Non-pigmented ciliary epithelial cell (primary cell): ENCODE data around the gene SPEG.
A peak's percentile ranks its signal among the peaks of the same experiment; 100 is the strongest.
"Not testable (repeated sequence)": the region's sequence is repeated elsewhere in the genome, so short reads cannot be mapped to it uniquely, and the experiment has no call there.

Experiments used
- DNase-seq: peaks from one replicate; pipeline ENCODE4 v3.0.0-alpha.2; 2010; ENCODE audit warnings: low read depth

The SPEG gene

DNA sequence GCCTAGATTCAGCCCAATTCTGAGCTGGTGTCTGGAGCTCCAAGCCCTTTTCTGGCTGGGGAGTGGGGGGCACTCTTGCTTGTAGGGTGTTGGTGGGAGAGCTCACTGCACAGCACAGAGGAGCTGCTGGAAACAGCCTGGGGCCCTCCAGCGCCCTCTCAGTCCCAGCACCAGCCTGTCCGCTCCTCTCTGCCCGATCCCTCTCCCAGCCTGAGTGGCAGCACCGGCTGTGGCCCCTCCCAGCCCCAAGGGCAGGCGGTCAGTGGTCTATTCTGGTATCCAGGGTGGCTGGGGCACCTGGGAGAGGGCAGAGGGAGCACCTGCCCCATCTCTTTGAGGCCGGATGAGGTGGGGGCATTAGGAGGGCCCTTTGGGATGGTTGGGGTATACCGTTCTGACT lies 29.7 kb upstream of the SPEG start:
- DNase-seq: no peak

DNA sequence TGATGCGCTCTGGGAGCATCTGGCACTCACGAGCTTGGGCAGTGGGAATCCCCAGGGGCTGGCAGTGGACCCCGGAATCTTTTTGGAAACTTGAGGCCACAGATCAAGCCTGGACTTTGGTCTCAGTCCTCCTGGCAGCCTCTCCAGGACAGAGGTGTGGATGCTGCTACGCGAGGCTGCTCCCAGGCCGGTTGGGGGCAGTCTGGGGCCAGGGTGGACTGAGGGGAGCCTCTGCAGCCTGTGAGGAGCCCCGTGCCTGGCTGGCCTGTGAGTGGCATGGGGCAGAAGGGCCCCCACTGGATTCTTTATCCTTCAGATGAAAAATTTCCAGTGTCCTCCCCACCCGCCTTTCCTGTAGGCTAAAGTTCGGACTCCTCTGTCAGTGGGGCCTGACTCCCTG lies 29.2 kb upstream of the SPEG start:
- DNase-seq: no peak

DNA sequence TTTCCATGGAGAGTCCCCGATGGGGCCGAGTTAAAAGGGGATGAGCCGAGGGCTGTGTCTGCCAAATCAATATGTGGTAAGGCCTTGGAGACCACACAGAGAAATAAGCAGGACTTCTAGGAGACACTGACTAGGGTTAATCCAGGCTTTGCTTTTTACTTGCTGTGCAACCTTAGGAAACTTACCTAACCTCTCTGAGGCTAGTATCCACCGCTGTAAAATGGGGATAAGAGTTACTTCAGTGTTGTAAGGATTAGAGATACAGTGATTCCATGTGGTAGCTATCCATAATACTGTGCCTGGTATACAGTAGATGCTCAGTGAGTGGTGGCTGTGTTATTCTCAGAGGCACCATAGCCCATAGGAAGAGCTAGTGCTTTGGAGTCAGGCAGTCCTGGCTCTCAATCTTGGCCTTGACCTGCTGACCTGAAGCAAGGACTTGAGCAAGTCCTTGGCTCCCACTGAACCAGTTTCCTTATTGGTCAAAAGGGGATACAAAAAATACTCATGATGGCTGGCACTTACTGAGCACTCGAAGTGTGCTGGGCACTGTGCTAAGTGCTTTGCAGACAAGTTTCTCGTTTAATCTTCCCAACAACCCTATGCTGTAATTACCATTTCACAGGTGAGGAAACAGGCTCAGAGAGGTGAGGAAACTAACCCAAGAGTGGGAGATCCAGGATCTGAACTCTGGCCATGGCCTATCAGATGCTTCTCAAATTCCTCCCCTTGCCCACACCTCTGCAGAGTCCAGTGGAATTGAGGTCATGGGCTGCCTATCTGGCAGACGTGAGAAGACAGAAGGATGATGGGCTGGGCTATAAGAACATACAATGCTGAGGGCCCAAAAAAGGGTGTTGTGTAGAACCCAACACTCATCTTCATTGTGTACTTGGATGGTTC lies 28.4 kb upstream of the SPEG start:
- DNase-seq: no peak

DNA sequence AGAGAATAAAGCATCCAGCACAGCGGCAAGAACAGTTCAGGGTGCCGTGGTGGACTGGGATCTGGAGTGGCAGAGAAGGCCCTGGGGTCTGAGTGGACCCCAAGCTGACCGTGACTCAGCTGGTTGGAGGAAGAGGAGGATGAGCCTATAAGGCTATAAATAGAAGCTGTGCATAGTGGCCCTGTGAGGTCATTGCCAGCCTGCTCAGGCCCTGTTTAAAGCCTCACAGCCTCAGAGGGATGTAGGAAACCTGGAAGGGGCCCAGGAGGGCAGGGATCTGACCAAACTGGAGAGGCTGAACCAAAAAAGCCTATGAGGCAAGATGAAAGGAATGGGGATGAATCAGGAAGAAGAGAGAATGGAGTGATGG lies 27.8 kb upstream of the SPEG start:
- peak; percentile 79 for DNase-seq

DNA sequence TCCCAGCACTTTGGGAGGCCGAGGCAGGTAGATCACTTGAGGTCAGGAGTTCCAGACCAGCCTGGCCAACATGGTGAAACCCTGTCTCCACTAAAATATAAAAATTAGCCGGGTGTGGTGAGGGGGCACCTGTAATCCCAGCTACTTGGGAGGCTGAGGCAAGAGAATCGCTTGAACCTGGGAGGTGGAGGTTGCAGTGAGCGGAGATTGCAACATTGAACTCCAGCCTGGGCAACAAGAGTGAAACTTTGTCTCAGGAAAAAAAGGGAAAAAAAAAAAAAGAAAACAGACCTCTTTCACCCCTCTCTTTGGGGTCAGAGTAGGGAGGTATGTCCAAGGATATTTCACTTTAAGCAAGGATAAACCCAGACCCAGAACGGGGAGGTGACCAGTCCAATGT lies 27.3 kb upstream of the SPEG start:
- DNase-seq: not testable (repeated sequence)

DNA sequence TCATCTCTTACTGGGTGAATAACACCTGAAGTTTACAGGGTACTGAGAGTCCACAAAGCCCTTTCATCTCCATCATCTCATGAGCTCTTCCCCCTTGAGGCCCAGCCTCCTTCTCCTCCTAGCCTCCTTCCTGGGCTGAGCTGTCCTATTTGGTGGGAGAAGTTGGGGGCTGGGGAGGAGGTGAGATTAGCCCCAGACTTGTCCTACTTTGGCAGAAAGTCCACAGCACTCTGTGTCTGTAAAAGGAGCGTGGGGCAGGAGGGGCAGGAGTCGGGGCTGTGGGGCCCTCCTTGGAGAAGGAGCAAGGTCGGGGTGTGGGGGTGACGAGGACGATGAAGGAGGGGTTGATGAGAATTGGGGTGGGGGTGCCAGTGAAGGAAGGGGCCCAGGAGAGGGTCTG lies 26.4 kb upstream of the SPEG start:
- no peak for DNase-seq

DNA sequence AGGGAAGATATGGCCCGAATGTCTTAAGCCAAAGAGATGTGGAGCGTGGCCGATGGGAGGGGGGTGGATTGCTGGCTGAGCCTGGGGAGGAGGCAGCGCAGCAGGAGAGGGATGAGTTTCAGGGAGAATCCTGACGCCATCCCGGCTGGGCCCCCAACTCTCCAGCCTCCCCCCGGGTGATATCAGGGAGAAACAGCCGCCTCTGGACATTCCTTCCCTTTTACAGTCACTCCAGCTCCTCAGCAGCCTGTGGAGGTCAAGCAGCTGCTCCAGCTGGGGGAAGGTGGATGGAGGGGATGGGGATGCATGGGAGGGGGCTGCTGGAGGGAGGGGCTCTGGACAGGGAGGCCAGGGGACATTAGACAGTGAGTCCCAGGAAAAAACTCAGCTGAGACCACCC lies 26.0 kb upstream of the SPEG start:
- DNase-seq: no peak

DNA sequence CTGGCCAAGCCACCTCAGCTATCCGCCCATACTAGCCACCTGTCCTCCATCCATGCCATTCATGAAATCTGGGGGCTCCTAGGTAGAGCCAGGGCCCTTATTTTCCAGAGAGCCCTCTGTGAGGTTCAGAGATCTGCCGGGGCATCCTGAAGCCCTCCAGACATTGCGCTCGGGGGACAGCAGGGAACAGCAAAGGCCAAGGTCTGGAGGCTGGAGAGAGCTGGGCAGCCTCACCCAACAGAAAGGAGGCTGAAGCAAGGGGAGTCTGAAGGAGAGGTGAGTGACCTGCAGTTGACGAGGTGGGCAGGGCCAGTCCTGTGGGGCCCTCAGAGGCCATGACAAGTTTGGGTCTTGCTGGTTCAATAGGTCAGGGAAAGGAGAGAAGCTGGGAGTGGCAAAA lies 25.0 kb upstream of the SPEG start:
- no peak for DNase-seq

DNA sequence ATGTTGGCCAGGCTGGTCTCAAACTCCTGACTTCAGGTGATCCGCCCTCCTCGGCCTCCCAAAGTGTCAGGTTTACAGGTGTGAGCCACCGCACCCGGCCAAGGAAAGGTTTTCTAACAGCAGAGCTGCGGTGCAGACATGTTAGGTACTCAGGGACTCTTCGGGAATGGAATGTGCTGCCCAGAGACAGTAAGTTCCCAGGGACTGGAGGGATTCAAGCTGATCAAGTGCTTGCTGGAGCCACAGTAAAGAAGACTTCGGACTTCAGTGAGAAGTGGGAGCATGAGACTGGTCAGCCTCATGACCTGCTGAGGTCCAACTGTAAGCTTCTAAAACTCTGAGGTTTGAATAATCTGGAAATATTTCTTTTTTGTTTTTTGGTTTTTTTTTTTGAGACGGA lies 24.3 kb upstream of the SPEG start:
- DNase-seq: no peak

DNA sequence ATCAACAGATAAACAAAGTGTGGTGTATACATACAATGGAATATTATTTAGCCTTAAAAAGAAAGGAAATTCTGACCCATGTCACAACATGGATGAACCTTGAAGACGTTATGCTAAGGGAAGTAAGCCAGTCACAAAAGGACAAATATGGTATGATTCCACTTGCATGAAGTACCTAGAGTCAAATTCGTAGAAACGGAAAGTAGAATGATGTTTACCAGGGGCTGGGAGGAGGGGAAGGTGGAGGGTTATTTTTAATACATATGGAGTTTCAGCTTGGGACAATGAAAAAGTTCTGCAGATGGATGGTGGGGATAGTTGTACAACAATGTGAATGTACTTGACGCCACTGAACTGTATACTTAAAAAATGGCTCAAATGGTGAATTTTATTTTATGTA lies 19.8 kb upstream of the SPEG start:
- no peak for DNase-seq

DNA sequence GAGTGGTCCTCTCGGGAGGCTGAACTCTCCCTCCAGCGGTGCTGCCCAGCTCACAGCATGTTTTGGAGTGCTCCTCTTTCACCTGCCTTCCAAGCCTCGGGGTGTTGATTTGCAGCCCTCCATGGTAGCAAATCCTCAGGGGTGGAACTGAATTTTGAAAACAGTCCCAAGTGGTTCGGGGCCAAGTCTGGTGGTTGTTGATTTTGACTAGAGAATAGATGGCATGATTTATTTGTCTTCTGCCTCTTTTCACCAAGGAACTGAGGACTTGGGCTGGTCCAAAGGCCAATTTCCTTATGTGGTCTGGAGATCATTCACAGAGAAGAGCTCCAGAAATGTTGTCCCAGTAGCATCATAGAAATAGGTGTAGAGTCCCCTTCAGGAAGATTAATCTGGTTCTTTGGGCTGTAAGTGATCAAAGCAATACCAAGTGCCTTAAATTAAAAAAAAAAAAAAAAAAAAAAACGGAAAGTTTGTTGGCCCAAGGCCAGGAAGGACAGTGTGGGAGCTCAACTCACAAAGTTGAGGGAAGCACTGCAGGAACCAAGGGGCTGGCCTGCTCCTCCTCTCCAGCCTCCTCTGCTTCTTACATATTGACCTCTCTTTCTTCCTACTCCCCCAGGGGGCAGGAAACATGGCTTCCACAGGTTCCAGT lies 18.9 kb upstream of the SPEG start:
- DNase-seq: no peak

DNA sequence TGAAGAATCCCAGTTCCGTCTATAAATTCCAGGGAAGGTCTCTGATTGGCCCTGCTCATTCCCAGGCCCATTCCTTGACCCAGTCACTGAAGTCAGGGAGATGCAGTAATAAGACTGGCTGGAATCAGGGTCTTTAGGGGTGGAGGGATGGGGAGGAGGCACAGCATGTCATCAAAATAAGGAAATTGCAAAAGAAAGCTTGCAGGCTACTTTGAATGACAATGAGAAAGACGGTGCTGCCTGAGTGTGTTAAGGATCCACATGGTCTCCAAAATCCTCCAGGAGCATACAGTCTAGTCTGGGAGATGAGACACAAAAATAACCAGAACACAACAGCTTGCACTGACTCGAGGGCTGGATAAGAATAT lies 18.4 kb upstream of the SPEG start:
- DNase-seq: no peak

DNA sequence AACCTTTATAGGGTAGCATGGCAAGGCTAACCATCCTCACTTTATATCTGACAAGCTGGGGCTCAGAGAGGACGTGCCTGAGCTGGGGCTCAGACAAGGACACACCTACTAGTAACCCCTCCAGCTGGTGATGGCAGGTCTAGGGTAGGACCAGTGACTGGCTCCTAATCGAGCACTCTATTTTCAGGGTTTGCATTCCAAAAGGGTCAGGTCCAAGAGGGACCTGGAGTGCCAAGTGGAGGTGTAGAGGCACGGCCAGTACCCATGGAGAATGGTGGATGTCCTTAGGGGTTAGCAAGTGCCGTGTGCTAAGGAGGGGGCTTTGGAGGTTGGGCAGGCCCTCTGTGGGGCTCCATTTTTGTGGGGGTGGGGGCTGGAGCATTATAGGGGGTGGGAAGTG lies 17.7 kb upstream of the SPEG start:
- DNase-seq: no peak

DNA sequence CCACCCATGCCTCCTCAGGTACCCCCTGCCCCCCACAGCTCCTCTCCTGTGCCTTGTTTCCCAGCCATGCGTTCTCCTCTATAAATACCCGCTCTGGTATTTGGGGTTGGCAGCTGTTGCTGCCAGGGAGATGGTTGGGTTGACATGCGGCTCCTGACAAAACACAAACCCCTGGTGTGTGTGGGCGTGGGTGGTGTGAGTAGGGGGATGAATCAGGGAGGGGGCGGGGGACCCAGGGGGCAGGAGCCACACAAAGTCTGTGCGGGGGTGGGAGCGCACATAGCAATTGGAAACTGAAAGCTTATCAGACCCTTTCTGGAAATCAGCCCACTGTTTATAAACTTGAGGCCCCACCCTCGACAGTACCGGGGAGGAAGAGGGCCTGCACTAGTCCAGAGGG lies 17.3 kb upstream of the SPEG start:
- DNase-seq: no peak

DNA sequence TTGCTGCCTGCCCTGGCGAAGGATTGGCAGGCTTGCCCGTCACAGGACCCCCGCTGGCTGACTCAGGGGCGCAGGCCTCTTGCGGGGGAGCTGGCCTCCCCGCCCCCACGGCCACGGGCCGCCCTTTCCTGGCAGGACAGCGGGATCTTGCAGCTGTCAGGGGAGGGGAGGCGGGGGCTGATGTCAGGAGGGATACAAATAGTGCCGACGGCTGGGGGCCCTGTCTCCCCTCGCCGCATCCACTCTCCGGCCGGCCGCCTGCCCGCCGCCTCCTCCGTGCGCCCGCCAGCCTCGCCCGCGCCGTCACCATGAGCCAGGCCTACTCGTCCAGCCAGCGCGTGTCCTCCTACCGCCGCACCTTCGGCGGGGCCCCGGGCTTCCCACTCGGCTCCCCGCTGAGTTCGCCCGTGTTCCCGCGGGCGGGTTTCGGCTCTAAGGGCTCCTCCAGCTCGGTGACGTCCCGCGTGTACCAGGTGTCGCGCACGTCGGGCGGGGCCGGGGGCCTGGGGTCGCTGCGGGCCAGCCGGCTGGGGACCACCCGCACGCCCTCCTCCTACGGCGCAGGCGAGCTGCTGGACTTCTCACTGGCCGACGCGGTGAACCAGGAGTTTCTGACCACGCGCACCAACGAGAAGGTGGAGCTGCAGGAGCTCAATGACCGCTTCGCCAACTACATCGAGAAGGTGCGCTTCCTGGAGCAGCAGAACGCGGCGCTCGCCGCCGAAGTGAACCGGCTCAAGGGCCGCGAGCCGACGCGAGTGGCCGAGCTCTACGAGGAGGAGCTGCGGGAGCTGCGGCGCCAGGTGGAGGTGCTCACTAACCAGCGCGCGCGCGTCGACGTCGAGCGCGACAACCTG lies 16.3 kb upstream of the SPEG start, which contains the start of gene DES:
Gene DES, plus strand, starts transcription at position 223 of the 857 bp plus-strand sequence. Its CDS starts 86 bp downstream, at position 309.
- no peak for DNase-seq

DNA sequence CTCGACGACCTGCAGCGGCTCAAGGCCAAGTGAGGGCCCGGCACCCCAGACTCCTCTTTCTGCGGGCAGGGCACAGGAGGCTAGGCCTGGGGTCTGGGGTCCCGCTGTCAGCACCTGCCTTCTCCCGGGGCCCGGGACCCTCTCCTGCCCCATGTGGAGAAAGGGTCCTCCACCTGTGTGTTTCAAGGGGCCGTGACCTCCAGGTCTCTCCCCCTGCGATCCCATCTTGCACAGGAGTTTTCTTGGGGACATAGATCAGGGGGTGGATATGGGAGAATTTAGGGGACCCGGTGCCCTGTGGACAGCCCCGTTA lies 15.7 kb upstream of the SPEG start:
- DNase-seq: no peak

DNA sequence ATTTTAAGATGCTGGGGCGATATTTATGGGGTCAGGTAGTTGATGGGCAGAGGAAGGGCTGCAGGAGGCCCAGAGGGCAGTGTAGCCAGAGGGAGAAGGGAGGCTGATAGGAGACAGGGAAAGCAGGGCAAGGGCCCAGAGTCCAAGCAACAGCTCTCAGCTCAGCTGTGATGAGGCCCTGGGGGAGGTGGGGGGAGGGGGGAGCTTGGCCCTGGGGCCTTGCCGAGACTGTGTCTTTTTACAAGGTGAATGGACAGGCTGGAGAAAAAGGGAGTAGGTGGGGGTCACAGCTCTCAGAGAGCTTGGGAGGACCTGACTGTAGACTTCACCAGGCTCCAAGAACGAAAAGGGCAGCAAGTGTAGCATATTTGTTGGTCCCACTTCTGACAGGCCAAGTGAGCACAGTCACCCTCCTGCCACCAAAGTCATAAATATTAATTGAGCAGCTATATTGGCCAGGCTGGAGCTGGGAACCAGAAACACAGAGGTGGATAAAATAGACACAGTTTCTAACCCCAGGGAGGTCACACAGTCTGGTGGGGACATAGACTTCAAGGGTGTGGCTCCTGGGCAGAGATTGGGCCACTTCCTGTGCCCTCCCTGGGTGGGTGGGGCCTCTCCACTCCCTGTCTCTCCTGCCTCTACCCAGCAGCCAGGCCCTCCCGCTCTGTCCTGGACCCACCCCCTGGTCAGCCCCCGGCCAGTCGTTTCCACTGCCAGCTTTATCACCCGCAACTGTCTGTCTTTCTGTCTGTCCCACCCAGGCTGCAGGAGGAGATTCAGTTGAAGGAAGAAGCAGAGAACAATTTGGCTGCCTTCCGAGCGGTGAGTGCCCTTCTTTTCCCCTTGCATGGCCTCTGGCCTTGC lies 15.1 kb upstream of the SPEG start:
- DNase-seq: no peak

DNA sequence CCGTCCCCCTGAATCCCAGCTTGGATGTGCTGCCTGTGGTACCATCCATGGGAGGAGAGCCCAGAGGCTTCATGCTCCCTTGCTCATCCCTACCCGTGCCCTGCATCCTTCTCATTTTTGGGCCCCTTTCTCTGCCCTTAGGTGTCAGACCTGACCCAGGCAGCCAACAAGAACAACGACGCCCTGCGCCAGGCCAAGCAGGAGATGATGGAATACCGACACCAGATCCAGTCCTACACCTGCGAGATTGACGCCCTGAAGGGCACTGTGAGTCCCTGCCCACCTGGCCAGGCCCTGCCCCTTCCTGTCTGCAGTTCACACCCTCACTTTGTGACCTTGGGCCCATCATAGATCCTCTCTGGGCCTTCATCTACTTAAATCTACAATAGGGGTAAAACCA lies 14.0 kb upstream of the SPEG start:
- no peak for DNase-seq

DNA sequence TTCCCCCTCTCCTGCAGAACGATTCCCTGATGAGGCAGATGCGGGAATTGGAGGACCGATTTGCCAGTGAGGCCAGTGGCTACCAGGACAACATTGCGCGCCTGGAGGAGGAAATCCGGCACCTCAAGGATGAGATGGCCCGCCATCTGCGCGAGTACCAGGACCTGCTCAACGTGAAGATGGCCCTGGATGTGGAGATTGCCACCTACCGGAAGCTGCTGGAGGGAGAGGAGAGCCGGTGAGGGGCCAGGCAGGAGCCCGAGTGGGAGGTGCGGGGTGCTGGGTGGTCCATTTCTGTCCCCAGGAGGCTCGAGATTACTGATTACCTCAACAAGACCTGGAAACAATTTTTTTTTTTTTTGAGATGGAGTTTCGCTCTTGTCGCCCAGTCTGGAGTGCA lies 13.3 kb upstream of the SPEG start:
- DNase-seq: no peak

DNA sequence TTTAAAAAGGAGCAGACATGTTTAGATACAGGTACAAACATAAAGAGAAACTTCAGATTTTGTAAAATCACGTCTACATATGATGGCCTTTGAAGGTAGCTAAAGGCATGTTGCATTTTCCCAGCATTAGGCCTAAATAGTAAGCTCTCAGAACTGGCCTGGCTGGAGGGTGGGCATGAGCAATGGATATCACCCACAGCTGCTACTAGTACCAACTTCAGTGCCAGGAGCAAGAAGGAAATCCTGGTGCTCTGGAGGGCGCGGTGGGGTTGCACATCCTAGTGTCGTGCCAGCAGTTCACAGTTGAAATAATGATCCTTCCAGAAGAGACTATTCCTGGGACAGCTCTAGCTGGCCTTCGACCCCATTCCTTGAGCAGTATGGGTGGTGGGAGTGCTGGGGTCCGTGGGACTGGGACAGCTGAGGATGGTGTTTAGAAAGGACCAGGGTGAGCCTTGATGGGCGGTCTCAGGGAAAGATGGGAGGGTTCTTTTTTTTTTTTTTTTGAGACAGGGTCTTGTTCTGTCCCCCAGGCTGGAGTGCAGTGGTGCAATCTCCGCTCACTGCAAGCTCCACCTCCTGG lies 11.6 kb upstream of the SPEG start:
- DNase-seq: no peak

DNA sequence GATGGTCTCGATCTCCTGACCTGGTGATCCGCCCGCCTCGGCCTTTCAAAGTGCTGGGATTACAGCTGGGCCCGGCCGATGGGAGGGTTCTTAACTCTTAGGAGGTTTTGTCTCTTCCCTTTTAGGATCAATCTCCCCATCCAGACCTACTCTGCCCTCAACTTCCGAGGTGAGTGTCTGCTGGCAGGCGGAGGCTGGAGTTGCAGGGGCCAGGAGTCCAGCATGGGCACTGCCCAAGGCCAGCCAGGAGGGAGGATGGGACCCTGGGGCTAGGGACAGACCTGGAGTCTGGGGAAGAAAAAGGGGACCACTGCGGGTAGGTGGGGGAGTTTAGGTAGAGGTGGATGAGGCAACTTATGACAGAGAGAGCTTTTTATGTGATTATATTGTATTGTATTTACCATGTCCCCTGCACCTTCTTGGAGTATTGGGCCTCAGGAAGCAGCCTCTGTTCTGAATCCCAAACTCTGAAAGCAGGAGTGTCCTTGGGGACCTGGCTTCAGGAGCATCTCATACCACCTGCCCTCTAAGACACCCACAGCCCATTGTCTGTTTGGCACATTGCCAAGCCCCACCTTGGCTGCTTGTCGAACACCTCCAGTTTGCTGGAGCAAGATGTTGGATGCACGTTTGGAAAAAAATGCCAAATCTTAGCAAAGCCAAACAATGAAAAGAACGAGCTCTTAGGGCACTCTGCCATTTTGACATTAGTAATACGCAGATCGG lies 10.8 kb upstream of the SPEG start:
- DNase-seq: no peak
